Psoas muscle (tissue), 8 donors: ENCODE results near the gene RMDN2. TPM values are rescaled to one million over a fixed set of nuclear protein-coding genes. Genes with fewer than 3 reads are reported as not detected.

Experiments
- ATAC-seq, 4 donors: fragments of 200-7000 bp; cut with Tn5 transposase; one replicate each; pipeline ENCODE4 v1.9.1; 2020; ENCODE audit warnings: moderate library complexity in 3 of 4, mild to moderate bottlenecking in 2 of 4
- DNase-seq, 2 donors: peaks; one replicate each; pipeline ENCODE4 v3.0.0-alpha.2; 2020
- H3K27ac ChIP-seq: fragments of 200-600 bp; one replicate; pipeline ENCODE4 v1.8.0; 2022
- H3K27me3 ChIP-seq, 3 donors: fragments of 200-600 bp in 1 of 3; one replicate each; pipeline versions ENCODE4 v1.6.1 to v1.8.0; 2013 to 2022; ENCODE audit warnings: low read length in 2 of 3, mild to moderate bottlenecking in 2 of 3, moderate library complexity in 1 of 3; ENCODE audit not compliant: insufficient read depth in 3 of 3
- H3K36me3 ChIP-seq, 2 donors: fragments of 200-600 bp in 1 of 2; one replicate each; pipeline versions ENCODE4 v1.6.1 to v1.8.0; 2013 to 2022; ENCODE audit warnings: low read depth in 1 of 2, mild to moderate bottlenecking in 1 of 2, moderate library complexity in 1 of 2; ENCODE audit not compliant: insufficient read depth in 1 of 2
- H3K4me1 ChIP-seq: fragments of 200-600 bp; one replicate; pipeline ENCODE4 v1.8.0; 2022
- H3K4me3 ChIP-seq: fragments of 200-600 bp; one replicate; pipeline ENCODE4 v1.8.0; 2022; ENCODE audit warnings: mild to moderate bottlenecking
- H3K9me3 ChIP-seq: fragments of 200-600 bp; one replicate; pipeline ENCODE4 v1.8.0; 2022
- CTCF ChIP-seq: fragments of 200-600 bp; IDR thresholded peaks from one replicate; pipeline ENCODE4 v1.8.0; 2022; ENCODE audit warnings: antibody characterized with exemption
- WGBS, 3 donors: extraction: QIAGEN DNeasy Blood & Tissue Kit; methylation state at CpG; one replicate each; pipeline versions ENCODE4 v1.1.6 to v1.1.7; 2013; 5-methylcytosine and 5-hydroxymethylcytosine counted together
- intact Hi-C, 2 donors: fragments of 100-400 bp; cut with DNase I; formaldehyde crosslinking; loops; one replicate each; pipeline versions ENCODE4 v1.11.0 to v1.14.2; 2022
- polyA plus RNA-seq, 3 donors: library from polyadenylated mRNA; stranded (reverse); fragments of 200-250 nt; gene quantifications; one replicate each; pipeline ENCODE4 v1.2.3, GENCODE V29; 2013
- total RNA-seq, 4 donors: library from RNA; stranded (reverse); fragmentation: NEBNext Ultra II Directional in 2 of 4; extraction: Animal tissue kit (Norgen Biotek cat#: 25700) in 2 of 4; gene quantifications; one replicate each; pipeline versions ENCODE4 v1.2.1 to v1.2.4, GENCODE V29; 2021 to 2023
- donor health status: healthy with polysubstance abuse.
- donor health status: DM: no; HTN: no; CAD: no; lungs with moderate emphysema.
- donor health status: Bipolar disorder and iron deficiency.
- donor health status: healthy.
- donor health status: DM: yes; HTN: yes; CAD: no.
- donor health status: DM: no; HTN: no; CAD: no.
- donor health status: DM: no; HTN: no; CAD: no.
- donor health status: DM: yes; HTN: yes; CAD: no.

RMDN2 gene
- total and polyA plus RNA-seq, 7 donors: 2.1 to 5.5 (median 3.5) TPM

DNA sequence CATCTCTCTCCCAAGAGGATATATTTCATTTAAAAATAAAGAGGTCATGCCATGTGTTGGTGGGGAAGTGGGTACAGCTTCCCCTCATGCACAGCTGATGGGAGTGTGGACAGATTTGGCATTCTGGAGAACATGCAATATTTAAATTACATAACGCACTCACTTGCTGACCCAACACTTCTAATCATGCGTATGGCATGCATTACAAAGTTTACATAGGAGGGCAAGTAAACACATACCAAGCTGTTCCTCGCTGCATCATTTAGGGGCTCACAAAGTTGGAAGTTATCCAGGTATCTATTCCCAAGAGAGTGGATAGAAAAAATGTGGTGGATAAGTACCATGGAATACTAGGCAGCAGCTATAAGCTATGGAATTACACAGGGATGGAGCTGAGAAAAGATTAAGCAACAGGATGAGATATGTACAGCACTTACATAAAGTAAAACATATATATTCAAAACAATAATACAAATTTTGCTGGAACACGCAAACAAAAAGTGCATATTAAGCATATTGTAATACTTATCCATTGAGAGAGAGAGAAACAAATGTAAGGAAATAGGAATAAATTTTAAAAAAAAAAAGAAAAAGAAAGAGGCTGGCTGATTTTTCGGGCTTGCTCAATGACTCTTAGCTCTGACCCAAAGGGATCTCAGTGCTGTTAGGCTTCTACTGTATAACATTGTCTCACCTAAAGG lies 139.9 kb downstream of the RMDN2 start:
- Histone ChIP-seq H3K27me3 (no peaks in the 10 kb centered on the region), H3K9me3 (no peaks in the 10 kb centered on the region), H3K36me3 (peaks cover 0 to 4% of the 10 kb centered on the region in 2 donors), H3K27ac (no peak overlapping the region), H3K4me3 (no peak overlapping the region), H3K4me1 (no peaks in the 10 kb centered on the region)
- no peak for TF ChIP-seq CTCF
- intact Hi-C loops: no loop called here
- WGBS, 3 donors: 76 to 83% (median 80%) methylated on average over 5 of the region's 5 CpGs
- ATAC-seq (no peak), DNase-seq (no peak)

GRCh38 chr2:38065502-38066135 lies 140.5 kb downstream of the RMDN2 start:
- no peaks in the 10 kb centered on the region for H3K9me3 ChIP-seq
- WGBS, 3 donors: 86 to 90% (median 89%) methylated on average over 6 of the region's 6 CpGs
- H3K27me3 ChIP-seq: no peaks in the 10 kb centered on the region
- peaks cover 0 to 9% of the 10 kb centered on the region in 2 donors for H3K36me3 ChIP-seq
- ATAC-seq (no peak), DNase-seq (no peak)
- no peaks in the 10 kb centered on the region for H3K4me1 ChIP-seq
- intact Hi-C loops: no loop called here
- no peak for TF ChIP-seq CTCF
- H3K27ac ChIP-seq: no peak overlapping the region
- no peak overlapping the region for H3K4me3 ChIP-seq

GRCh38 chr2:38066421-38067115 lies 141.5 kb downstream of the RMDN2 start:
- no peaks in the 10 kb centered on the region for H3K27me3 ChIP-seq
- 67 to 71% (median 69%) methylated on average over 6 of the region's 6 CpGs for WGBS, 3 donors
- H3K9me3 ChIP-seq: no peaks in the 10 kb centered on the region
- no peak overlapping the region for H3K27ac ChIP-seq
- H3K36me3 ChIP-seq: peaks cover 0 to 10% of the 10 kb centered on the region in 2 donors
- TF ChIP-seq CTCF: no peak
- no peak overlapping the region for H3K4me3 ChIP-seq
- ATAC-seq (no peak), DNase-seq (no peak)
- intact Hi-C loops: no loop called here
- H3K4me1 ChIP-seq: no peaks in the 10 kb centered on the region

Other genes with a start within 250 kb of the RMDN2 start
- 10 to 100 TPM in 3 of 4 donors, 1 to 10 TPM in 1; 6.8 to 53.1 (median 19.6) TPM for gene CYP1B1, start 150.9 kb downstream of the RMDN2 start, total RNA-seq
- 1 to 10 TPM; 1.1 to 5.0 (median 4.2) TPM for gene CYP1B1, start 150.9 kb downstream of the RMDN2 start, polyA plus RNA-seq